ENCODE data around the gene PDE4D. TPM values are rescaled to one million over a fixed set of nuclear protein-coding genes. Genes with fewer than 3 reads are reported as not detected.

PDE4D gene
- total RNA-seq, 1 experiment from 2014 or later: 2.1 TPM

GRCh38 chr5:59721741-59722140 lies 171.8 kb downstream of the PDE4D start:
- H3K9ac ChIP-seq (ENCODE audit: extremely low read depth, insufficient read length, low read length): no peak overlapping the region
- no peak overlapping the region for H3K23ac ChIP-seq (ENCODE audit: insufficient read length, low read depth, low read length)
- no peaks in the 10 kb centered on the region for H3K79me1 ChIP-seq (ENCODE audit: insufficient read depth, low read depth, low read length, poor library complexity, severe bottlenecking)
- H3K9me3 ChIP-seq (ENCODE audit: control insufficient read depth, low read depth, low read length): no peaks in the 10 kb centered on the region
- no peak overlapping the region for H2AK5ac ChIP-seq (ENCODE audit: insufficient read length, low read length)
- H3T11ph ChIP-seq (ENCODE audit: low read length): no peak overlapping the region
- no peak overlapping the region for H2AFZ ChIP-seq (ENCODE audit: low read length)
- Mint-ChIP-seq H3K4me3 (no peak overlapping the region), H3K27ac (no peak overlapping the region), H3K27me3 (ENCODE audit: low read depth) (no peaks in the 10 kb centered on the region), H3K36me3 (ENCODE audit: insufficient read depth in 1 of 3, low read depth in 3 of 3) (peaks cover 0 to 3% (median 2%) of the 10 kb centered on the region in 3 experiments; a peak in 1 of 7 replicates), H3K9me3 (no peaks in the 10 kb centered on the region; a peak in 1 of 5 replicates), H3K4me1 (peaks cover 17 to 27% of the 10 kb centered on the region in 2 experiments; a peak in 3 of 4 replicates)
- no peak overlapping the region for H3K18ac ChIP-seq (ENCODE audit: insufficient read length, low read depth, low read length)
- no peak overlapping the region for H4K5ac ChIP-seq (ENCODE audit: insufficient read length, low read depth, low read length)
- no peak overlapping the region for H3K4me2 ChIP-seq (ENCODE audit: insufficient read depth, insufficient read length, low read length)
- no peaks in the 10 kb centered on the region for H3K23me2 ChIP-seq (ENCODE audit: insufficient read length, low read depth, low read length, poor library complexity, severe bottlenecking)
- H3K79me2 ChIP-seq (ENCODE audit: insufficient read depth, low read length): no peaks in the 10 kb centered on the region
- no peak overlapping the region for H2BK20ac ChIP-seq (ENCODE audit: low read depth, low read length, poor library complexity, severe bottlenecking)
- no peak overlapping the region for H3K4ac ChIP-seq (ENCODE audit: low read depth, low read length)
- H3K27me3 ChIP-seq (ENCODE audit: insufficient read depth, low read length): no peaks in the 10 kb centered on the region
- TF ChIP-seq, protein P1, sequence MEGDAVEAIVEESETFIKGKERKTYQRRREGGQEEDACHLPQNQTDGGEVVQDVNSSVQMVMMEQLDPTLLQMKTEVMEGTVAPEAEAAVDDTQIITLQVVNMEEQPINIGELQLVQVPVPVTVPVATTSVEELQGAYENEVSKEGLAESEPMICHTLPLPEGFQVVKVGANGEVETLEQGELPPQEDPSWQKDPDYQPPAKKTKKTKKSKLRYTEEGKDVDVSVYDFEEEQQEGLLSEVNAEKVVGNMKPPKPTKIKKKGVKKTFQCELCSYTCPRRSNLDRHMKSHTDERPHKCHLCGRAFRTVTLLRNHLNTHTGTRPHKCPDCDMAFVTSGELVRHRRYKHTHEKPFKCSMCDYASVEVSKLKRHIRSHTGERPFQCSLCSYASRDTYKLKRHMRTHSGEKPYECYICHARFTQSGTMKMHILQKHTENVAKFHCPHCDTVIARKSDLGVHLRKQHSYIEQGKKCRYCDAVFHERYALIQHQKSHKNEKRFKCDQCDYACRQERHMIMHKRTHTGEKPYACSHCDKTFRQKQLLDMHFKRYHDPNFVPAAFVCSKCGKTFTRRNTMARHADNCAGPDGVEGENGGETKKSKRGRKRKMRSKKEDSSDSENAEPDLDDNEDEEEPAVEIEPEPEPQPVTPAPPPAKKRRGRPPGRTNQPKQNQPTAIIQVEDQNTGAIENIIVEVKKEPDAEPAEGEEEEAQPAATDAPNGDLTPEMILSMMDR (conservative IDR thresholded peaks at IDR 0.05): no peak
- DNase-seq: no peak
- H3K27ac ChIP-seq (ENCODE audit: insufficient read length, low read depth, low read length): no peak overlapping the region
- no peak overlapping the region; the same call in 1 of the 2 replicates for H3K14ac ChIP-seq (ENCODE audit: insufficient read depth, low read length)
- H4K91ac ChIP-seq (ENCODE audit: insufficient read length, low read depth, low read length): no peak overlapping the region
- H3K56ac ChIP-seq (ENCODE audit: insufficient read length, low read depth, low read length): no peak overlapping the region
- H3K4me1 ChIP-seq (ENCODE audit: insufficient read depth, low read length): no peaks in the 10 kb centered on the region
- H4K8ac ChIP-seq (replicated peaks; ENCODE audit: insufficient read length, low read depth, low read length): no peak overlapping the region
- no CpG with 5 or more reads among the region's 3 CpGs for WGBS (ENCODE audit: extremely low coverage, insufficient read length, low lambda C conversion rate)
- H2BK120ac ChIP-seq (ENCODE audit: low read depth, low read length, poor library complexity, severe bottlenecking): no peak overlapping the region
- no peak overlapping the region for H2BK5ac ChIP-seq (ENCODE audit: insufficient read length, low read length)
- H2BK12ac ChIP-seq (ENCODE audit: insufficient read length, low read depth, low read length): no peak overlapping the region
- no peaks in the 10 kb centered on the region for H4K20me1 ChIP-seq (ENCODE audit: control insufficient read depth, insufficient read depth, insufficient read length)
- no peak overlapping the region for H2BK15ac ChIP-seq (ENCODE audit: low read depth, low read length)
